Measurements from ENCODE around the gene SLC25A48. TPM values are rescaled to one million over a fixed set of nuclear protein-coding genes. Genes with fewer than 3 reads are reported as not detected.

The SLC25A48 gene
- polyA plus RNA-seq, 2 donors, result 0.24 to 1.2 TPM

DNA sequence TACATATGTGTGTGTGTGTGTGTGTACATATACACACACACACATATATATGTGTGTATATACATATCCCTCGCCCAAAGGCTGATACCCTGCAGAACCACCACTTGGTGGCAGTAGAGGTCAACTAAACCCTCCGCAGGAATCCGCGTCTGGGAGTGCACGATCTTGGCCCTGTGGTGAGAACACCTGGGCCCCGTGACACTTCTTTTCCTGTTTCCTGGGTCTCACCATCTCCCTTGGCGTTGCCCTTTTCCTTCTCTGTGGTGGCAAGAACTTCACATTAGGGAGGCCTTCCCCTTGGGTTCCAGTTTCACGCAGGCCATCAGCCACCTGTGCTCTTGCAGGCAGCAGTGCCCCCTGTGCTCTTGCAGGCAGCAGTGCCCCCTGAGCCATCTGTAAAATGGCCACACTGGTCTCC is 53.0 kb downstream of the SLC25A48 start:
- Histone ChIP-seq H3K36me3 (ENCODE audit: control insufficient read depth in 2 of 2, insufficient read depth in 2 of 2, low read length in 1 of 2) (no peaks in the 10 kb centered on the region), H3K27ac (ENCODE audit: low read depth in 2 of 2, low read length in 1 of 2) (no peak overlapping the region), H3K4me3 (ENCODE audit: low read depth in 1 of 2, low read length in 2 of 2) (no peak overlapping the region), H3K27me3 (ENCODE audit: control insufficient read depth in 1 of 2, insufficient read depth in 2 of 2, low read length in 2 of 2) (peaks cover 0 to 3% of the 10 kb centered on the region in 2 donors), H3K9me3 (ENCODE audit: control insufficient read depth in 2 of 2, insufficient read depth in 1 of 2, low read depth in 1 of 2, low read length in 1 of 2) (no peaks in the 10 kb centered on the region), H3K4me1 (ENCODE audit: control insufficient read depth in 2 of 2, insufficient read depth in 2 of 2, low read length in 1 of 2) (peaks cover 0 to 2% of the 10 kb centered on the region in 2 donors)
- 9 to 10% methylated on average over 8 of the region's 8 CpGs for WGBS, 2 donors

DNA sequence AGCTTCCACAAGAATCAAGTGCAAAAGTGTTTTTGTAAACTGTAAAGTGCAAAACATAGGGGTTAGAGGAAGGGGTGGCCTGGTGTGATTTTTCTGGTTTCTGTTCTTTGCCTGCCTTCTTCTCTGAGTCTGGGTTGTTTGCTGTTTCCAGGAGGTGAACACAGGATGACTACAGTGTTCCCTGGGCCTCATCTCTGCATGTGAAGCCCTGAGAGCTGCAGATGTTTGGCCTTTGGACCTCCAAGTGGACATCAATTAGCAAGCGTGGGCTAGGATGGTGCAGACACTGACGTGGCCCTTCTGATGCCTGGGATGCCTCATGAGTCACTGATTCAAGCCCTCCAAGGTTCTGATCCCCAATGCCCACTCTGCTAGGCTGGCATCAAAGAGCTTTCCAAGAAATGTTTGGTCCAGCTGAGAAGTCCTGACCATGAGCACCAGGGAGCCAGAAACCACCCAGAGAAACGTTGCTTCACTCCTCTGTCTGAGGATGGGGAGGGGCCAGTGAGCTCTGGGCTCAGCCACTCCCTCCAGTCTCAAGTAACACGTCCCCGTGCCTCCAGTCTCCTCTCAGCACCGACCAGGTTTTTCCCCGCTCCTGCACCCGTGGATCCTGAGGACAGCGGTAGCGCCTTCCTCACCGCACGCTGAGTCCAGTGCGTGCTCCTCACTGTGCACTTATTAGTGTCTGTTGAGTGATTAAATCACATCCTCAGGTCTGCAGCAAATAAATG is 53.6 kb downstream of the SLC25A48 start:
- H3K9me3 ChIP-seq (ENCODE audit: control insufficient read depth in 2 of 2, insufficient read depth in 1 of 2, low read depth in 1 of 2, low read length in 1 of 2), result no peaks in the 10 kb centered on the region
- no peaks in the 10 kb centered on the region for H3K36me3 ChIP-seq (ENCODE audit: control insufficient read depth in 2 of 2, insufficient read depth in 2 of 2, low read length in 1 of 2)
- WGBS, 2 donors, result 76 to 77% methylated on average over 13 of the region's 13 CpGs
- peaks cover 0 to 2% of the 10 kb centered on the region in 2 donors for H3K4me1 ChIP-seq (ENCODE audit: control insufficient read depth in 2 of 2, insufficient read depth in 2 of 2, low read length in 1 of 2)
- H3K27me3 ChIP-seq (ENCODE audit: control insufficient read depth in 1 of 2, insufficient read depth in 2 of 2, low read length in 2 of 2), result peaks cover 0 to 3% of the 10 kb centered on the region in 2 donors
- H3K27ac ChIP-seq (ENCODE audit: low read depth in 2 of 2, low read length in 1 of 2), result no peak overlapping the region
- no peak overlapping the region for H3K4me3 ChIP-seq (ENCODE audit: low read depth in 1 of 2, low read length in 2 of 2)

DNA sequence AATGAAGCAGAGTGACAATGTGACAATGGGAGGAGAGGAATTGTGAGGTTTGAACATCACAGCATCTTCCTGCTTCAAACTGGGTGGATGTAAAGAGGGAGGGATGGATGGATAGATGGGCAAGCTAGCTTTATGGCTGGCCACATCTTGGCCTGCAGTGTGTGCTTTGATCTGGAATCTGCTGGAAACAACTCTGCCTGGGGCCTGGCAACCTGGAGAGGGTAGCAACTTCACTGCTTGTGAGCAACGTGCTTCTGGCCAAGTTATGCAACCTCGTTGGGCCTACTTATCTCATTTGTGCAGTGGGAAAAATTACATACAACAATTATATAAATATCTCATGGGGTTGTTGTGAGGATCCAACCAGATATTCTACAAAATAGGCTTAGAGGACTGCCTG is 55.8 kb downstream of the SLC25A48 start:
- peaks cover 0 to 2% of the 10 kb centered on the region in 2 donors for H3K27me3 ChIP-seq (ENCODE audit: control insufficient read depth in 1 of 2, insufficient read depth in 2 of 2, low read length in 2 of 2)
- 18 to 32% methylated on average over 2 of the region's 2 CpGs for WGBS, 2 donors
- H3K36me3 ChIP-seq (ENCODE audit: control insufficient read depth in 2 of 2, insufficient read depth in 2 of 2, low read length in 1 of 2), result no peaks in the 10 kb centered on the region
- H3K9me3 ChIP-seq (ENCODE audit: control insufficient read depth in 2 of 2, insufficient read depth in 1 of 2, low read depth in 1 of 2, low read length in 1 of 2), result no peaks in the 10 kb centered on the region
- no peak overlapping the region for H3K4me3 ChIP-seq (ENCODE audit: low read depth in 1 of 2, low read length in 2 of 2)
- H3K4me1 ChIP-seq (ENCODE audit: control insufficient read depth in 2 of 2, insufficient read depth in 2 of 2, low read length in 1 of 2), result peaks cover 0 to 2% of the 10 kb centered on the region in 2 donors
- H3K27ac ChIP-seq (ENCODE audit: low read depth in 2 of 2, low read length in 1 of 2), result no peak overlapping the region

GRCh38 chr5:135890867-135891266 is 56.4 kb downstream of the SLC25A48 start:
- no peak overlapping the region for H3K4me3 ChIP-seq (ENCODE audit: low read depth in 1 of 2, low read length in 2 of 2)
- H3K27me3 ChIP-seq (ENCODE audit: control insufficient read depth in 1 of 2, insufficient read depth in 2 of 2, low read length in 2 of 2), result peaks cover 0 to 2% of the 10 kb centered on the region in 2 donors
- 50 to 58% methylated on average over 5 of the region's 5 CpGs for WGBS, 2 donors

GRCh38 chr5:135891268-135891667 is 56.8 kb downstream of the SLC25A48 start:
- Histone ChIP-seq H3K36me3 (ENCODE audit: control insufficient read depth in 2 of 2, insufficient read depth in 2 of 2, low read length in 1 of 2) (no peaks in the 10 kb centered on the region), H3K4me3 (ENCODE audit: low read depth in 1 of 2, low read length in 2 of 2) (no peak overlapping the region), H3K27me3 (ENCODE audit: control insufficient read depth in 1 of 2, insufficient read depth in 2 of 2, low read length in 2 of 2) (peaks cover 0 to 2% of the 10 kb centered on the region in 2 donors), H3K4me1 (ENCODE audit: control insufficient read depth in 2 of 2, insufficient read depth in 2 of 2, low read length in 1 of 2) (peaks cover 0 to 2% of the 10 kb centered on the region in 2 donors), H3K27ac (ENCODE audit: low read depth in 2 of 2, low read length in 1 of 2) (no peak overlapping the region), H3K9me3 (ENCODE audit: control insufficient read depth in 2 of 2, insufficient read depth in 1 of 2, low read depth in 1 of 2, low read length in 1 of 2) (no peaks in the 10 kb centered on the region)
- 33 to 41% methylated on average over 2 of the region's 2 CpGs for WGBS, 2 donors

More at GRCh38 chr5:135890867-135891266, 56.4 kb downstream of the SLC25A48 start:
- Histone ChIP-seq H3K36me3 (ENCODE audit: control insufficient read depth in 2 of 2, insufficient read depth in 2 of 2, low read length in 1 of 2) (no peaks in the 10 kb centered on the region), H3K4me1 (ENCODE audit: control insufficient read depth in 2 of 2, insufficient read depth in 2 of 2, low read length in 1 of 2) (peaks cover 0 to 2% of the 10 kb centered on the region in 2 donors), H3K9me3 (ENCODE audit: control insufficient read depth in 2 of 2, insufficient read depth in 1 of 2, low read depth in 1 of 2, low read length in 1 of 2) (no peaks in the 10 kb centered on the region), H3K27ac (ENCODE audit: low read depth in 2 of 2, low read length in 1 of 2) (no peak overlapping the region)

DNA sequence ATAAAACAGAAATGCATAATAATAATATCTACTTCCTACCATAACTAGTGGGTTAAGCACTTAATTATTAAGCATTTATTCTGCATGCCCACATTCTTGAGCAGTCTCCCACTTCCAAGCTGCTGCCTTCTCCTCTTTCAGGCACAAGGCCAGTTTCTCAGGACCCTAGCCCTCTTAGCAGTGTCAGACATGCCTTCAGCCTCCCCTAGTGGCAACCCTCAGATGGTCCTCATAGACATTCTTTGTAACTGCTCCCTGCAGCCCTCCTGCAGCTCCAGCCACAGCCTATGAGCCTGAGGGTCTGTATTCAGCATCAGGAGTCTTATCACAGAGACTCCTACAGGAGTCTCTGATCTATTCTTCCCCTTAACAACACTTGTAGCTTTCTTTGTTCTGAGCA is 57.3 kb downstream of the SLC25A48 start:
- Histone ChIP-seq H3K27ac (ENCODE audit: low read depth in 2 of 2, low read length in 1 of 2) (no peak overlapping the region), H3K4me1 (ENCODE audit: control insufficient read depth in 2 of 2, insufficient read depth in 2 of 2, low read length in 1 of 2) (peaks cover 0 to 2% of the 10 kb centered on the region in 2 donors), H3K27me3 (ENCODE audit: control insufficient read depth in 1 of 2, insufficient read depth in 2 of 2, low read length in 2 of 2) (peaks cover 0 to 2% of the 10 kb centered on the region in 2 donors), H3K4me3 (ENCODE audit: low read depth in 1 of 2, low read length in 2 of 2) (no peak overlapping the region), H3K36me3 (ENCODE audit: control insufficient read depth in 2 of 2, insufficient read depth in 2 of 2, low read length in 1 of 2) (no peaks in the 10 kb centered on the region), H3K9me3 (ENCODE audit: control insufficient read depth in 2 of 2, insufficient read depth in 1 of 2, low read depth in 1 of 2, low read length in 1 of 2) (no peaks in the 10 kb centered on the region)

DNA sequence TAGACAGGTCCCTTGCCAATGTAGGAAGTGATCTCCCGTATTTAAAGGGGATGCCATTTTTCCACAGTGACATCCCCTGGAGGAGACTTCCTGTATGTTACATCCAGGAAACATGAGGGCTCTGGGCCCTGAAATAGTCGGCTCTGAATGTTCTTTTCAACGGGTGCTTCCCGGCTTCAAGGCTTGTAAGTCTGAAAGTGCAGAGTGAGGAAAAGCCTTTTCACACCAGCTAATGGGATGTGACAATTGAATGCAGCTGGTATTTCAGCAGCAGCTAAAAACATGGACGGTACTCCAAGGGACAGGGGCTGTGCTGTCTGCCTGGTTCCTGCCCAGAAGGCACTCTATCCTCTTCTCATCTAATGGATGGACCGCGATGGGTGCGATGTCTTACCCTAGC is 59.8 kb downstream of the SLC25A48 start:
- Histone ChIP-seq H3K4me1 (ENCODE audit: control insufficient read depth in 2 of 2, insufficient read depth in 2 of 2, low read length in 1 of 2) (no peaks in the 10 kb centered on the region), H3K4me3 (ENCODE audit: low read depth in 1 of 2, low read length in 2 of 2) (no peak overlapping the region), H3K9me3 (ENCODE audit: control insufficient read depth in 2 of 2, insufficient read depth in 1 of 2, low read depth in 1 of 2, low read length in 1 of 2) (no peaks in the 10 kb centered on the region), H3K27me3 (ENCODE audit: control insufficient read depth in 1 of 2, insufficient read depth in 2 of 2, low read length in 2 of 2) (peaks cover 0 to 2% of the 10 kb centered on the region in 2 donors), H3K27ac (ENCODE audit: low read depth in 2 of 2, low read length in 1 of 2) (no peak overlapping the region), H3K36me3 (ENCODE audit: control insufficient read depth in 2 of 2, insufficient read depth in 2 of 2, low read length in 1 of 2) (no peaks in the 10 kb centered on the region)
- 61 to 70% methylated on average over 8 of the region's 8 CpGs for WGBS, 2 donors

DNA sequence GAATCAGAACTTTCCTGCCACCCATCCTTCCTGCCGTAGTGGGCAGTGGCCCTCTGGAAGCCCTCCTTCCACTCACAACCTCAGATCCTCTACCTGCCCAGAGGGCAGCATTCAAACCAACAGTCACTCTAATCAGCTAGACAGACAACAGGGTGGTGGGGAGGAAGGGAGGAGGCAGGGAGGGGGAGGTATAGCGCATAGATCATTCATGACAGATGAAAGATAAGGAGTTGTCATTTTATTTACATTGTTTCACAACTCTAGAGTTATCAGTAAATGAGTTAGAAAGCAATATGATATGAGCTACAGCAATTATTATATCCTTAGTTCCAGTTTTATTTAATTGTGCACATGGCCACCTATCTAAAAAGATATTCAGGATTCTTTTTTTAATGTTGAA is 60.3 kb downstream of the SLC25A48 start:
- Histone ChIP-seq H3K36me3 (ENCODE audit: control insufficient read depth in 2 of 2, insufficient read depth in 2 of 2, low read length in 1 of 2) (no peaks in the 10 kb centered on the region), H3K27me3 (ENCODE audit: control insufficient read depth in 1 of 2, insufficient read depth in 2 of 2, low read length in 2 of 2) (peaks cover 0 to 2% of the 10 kb centered on the region in 2 donors), H3K4me1 (ENCODE audit: control insufficient read depth in 2 of 2, insufficient read depth in 2 of 2, low read length in 1 of 2) (no peaks in the 10 kb centered on the region), H3K9me3 (ENCODE audit: control insufficient read depth in 2 of 2, insufficient read depth in 1 of 2, low read depth in 1 of 2, low read length in 1 of 2) (no peaks in the 10 kb centered on the region), H3K27ac (ENCODE audit: low read depth in 2 of 2, low read length in 1 of 2) (no peak overlapping the region), H3K4me3 (ENCODE audit: low read depth in 1 of 2, low read length in 2 of 2) (no peak overlapping the region)
- 64 to 81% methylated on average over 2 of the region's 2 CpGs for WGBS, 2 donors

DNA sequence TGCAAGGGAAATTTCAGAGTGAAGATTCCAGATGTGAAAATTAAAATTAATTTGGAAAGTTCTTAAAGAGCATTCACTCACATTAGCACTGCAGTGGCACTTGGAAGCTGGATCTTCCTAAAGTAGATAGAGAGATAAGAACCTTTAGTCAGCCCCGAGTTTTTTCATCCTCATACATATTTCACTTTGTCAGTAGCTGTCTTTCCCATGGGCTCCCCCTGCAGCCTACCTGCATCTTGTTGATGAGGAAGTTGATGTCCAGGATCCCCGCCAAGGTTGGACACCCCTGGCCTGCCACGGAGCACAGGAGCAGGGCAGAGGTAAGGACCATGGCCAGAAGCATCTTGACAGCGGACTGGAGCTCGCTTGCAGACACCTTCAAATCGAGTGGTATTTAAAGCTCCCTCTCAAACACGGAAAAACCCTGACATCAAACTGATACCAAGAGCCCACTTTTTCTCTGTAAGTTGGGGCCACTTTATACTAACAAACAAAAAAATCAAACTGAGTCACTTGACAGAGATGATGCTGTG is 61.1 kb downstream of the SLC25A48 start, which contains the start of gene IL9:
Gene IL9 (minus strand): TSS at position 368 of the 533 bp plus-strand sequence. CDS start 25 bp downstream, at position 343.
- Histone ChIP-seq H3K9me3 (ENCODE audit: control insufficient read depth in 2 of 2, insufficient read depth in 1 of 2, low read depth in 1 of 2, low read length in 1 of 2) (no peaks in the 10 kb centered on the region), H3K4me1 (ENCODE audit: control insufficient read depth in 2 of 2, insufficient read depth in 2 of 2, low read length in 1 of 2) (no peaks in the 10 kb centered on the region), H3K27ac (ENCODE audit: low read depth in 2 of 2, low read length in 1 of 2) (no peak within 1 kb of the TSS), H3K36me3 (ENCODE audit: control insufficient read depth in 2 of 2, insufficient read depth in 2 of 2, low read length in 1 of 2) (no peaks in the 10 kb centered on the region), H3K4me3 (ENCODE audit: low read depth in 1 of 2, low read length in 2 of 2) (no peak within 1 kb of the TSS), H3K27me3 (ENCODE audit: control insufficient read depth in 1 of 2, insufficient read depth in 2 of 2, low read length in 2 of 2) (peaks cover 0 to 2% of the 10 kb centered on the region in 2 donors)
- WGBS, 2 donors, result 43 to 54% methylated on average over 7 of the region's 7 CpGs

DNA sequence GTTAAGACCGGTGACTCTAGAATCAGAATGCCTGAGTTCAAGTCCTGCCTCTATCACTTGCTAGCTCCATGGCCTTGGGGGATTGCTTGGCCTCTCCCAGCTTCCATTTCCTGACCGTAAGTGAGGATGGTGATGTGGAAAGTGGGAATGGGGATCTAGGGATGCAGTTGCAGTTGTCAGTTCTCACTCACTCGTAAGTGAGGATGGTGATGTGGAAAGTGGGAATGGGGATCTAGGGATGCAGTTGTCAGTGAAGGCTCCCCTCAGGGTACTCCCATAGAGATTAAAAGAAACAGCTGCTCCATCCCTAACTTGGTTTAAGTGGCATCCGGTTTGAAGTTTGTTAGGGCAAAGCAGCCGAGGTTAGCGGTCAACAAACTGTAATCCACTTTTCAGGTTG is 64.2 kb downstream of the SLC25A48 start:
- peaks cover 0 to 2% of the 10 kb centered on the region in 2 donors for H3K27me3 ChIP-seq (ENCODE audit: control insufficient read depth in 1 of 2, insufficient read depth in 2 of 2, low read length in 2 of 2)
- no peaks in the 10 kb centered on the region for H3K36me3 ChIP-seq (ENCODE audit: control insufficient read depth in 2 of 2, insufficient read depth in 2 of 2, low read length in 1 of 2)
- no peak overlapping the region for H3K27ac ChIP-seq (ENCODE audit: low read depth in 2 of 2, low read length in 1 of 2)
- 86 to 87% methylated on average over 6 of the region's 6 CpGs for WGBS, 2 donors
- H3K9me3 ChIP-seq (ENCODE audit: control insufficient read depth in 2 of 2, insufficient read depth in 1 of 2, low read depth in 1 of 2, low read length in 1 of 2), result no peaks in the 10 kb centered on the region
- H3K4me1 ChIP-seq (ENCODE audit: control insufficient read depth in 2 of 2, insufficient read depth in 2 of 2, low read length in 1 of 2), result no peaks in the 10 kb centered on the region
- H3K4me3 ChIP-seq (ENCODE audit: low read depth in 1 of 2, low read length in 2 of 2), result no peak overlapping the region
